ENCODE results near the gene CDCA4. TPM values are rescaled to one million over a fixed set of nuclear protein-coding genes. Genes with fewer than 3 reads are reported as not detected.

The CDCA4 gene
- total and polyA plus RNA-seq, 2 donors (not counting 3 experiments of a cell fraction or from before 2014, with no cell fraction given), result 29.9 to 44.5 TPM

GRCh38 chr14:104996032-104996431 is 24.9 kb downstream of the CDCA4 start:
- ChIA-PET POLR2A (interaction anchor here (0.6 kb wide), 1 partner anchor 32 kb away, joined by 4 read pairs; no protein-coding TSS in a partner anchor), CTCF (no interaction called here)
- no peak overlapping the region for H3K27ac ChIP-seq (ENCODE audit: insufficient read depth, low read depth, low read length)
- H3K9ac ChIP-seq (replicated peaks; ENCODE audit: extremely low read depth, insufficient read depth, low read length), result no peak overlapping the region
- H3K4me3 ChIP-seq (replicated peaks in 1 of 3; ENCODE audit: insufficient read depth in 1 of 3, low read depth in 1 of 3, low read length in 3 of 3), result no peak overlapping the region
- BruUV-seq (replicated peaks), result no TSS peak
- no peaks in the 10 kb centered on the region for H3K9me3 ChIP-seq (replicated peaks; ENCODE audit: control insufficient read depth, insufficient read depth, low read length)
- no peaks in the 10 kb centered on the region for H3K79me2 ChIP-seq (ENCODE audit: control insufficient read depth, insufficient read depth, low read length)
- intact Hi-C loops (cut with micrococcal nuclease) (no loop called here), dilution Hi-C loops (cut with MboI; ENCODE audit: extremely low pct_ligation_motif_present, low sequenced_read_pairs) (no loop called here)
- H3K36me3 ChIP-seq (ENCODE audit: control insufficient read depth in 2 of 2, extremely low read depth in 1 of 2, insufficient read depth in 2 of 2, low read length in 2 of 2), result peaks cover 0 to 2% of the 10 kb centered on the region in 2 experiments
- no peak overlapping the region for H3K4me2 ChIP-seq (ENCODE audit: insufficient read depth, low read length)
- H3K4me1 ChIP-seq (ENCODE audit: control insufficient read depth, extremely low read depth, insufficient read depth, low read length), result no peaks in the 10 kb centered on the region
- H3K27me3 ChIP-seq (ENCODE audit: control insufficient read depth in 2 of 2, insufficient read depth in 2 of 2, low read length in 2 of 2), result no peaks in the 10 kb centered on the region
- FAIRE-seq, result no peak
- no peak for DNase-seq (ENCODE audit: low read depth, low spot score)
- H2AFZ ChIP-seq (ENCODE audit: low read depth, low read length), result no peak overlapping the region
- no peaks in the 10 kb centered on the region for H3K9me1 ChIP-seq (replicated peaks; ENCODE audit: control insufficient read depth, extremely low read depth, insufficient read depth, low read length)
- no peak for TF ChIP-seq POLR2A (IDR thresholded peaks at IDR 0.05; ENCODE audit: low read depth, low read length)
- no peak for TF ChIP-seq FOS (IDR thresholded peaks at IDR 0.05; ENCODE audit: borderline replicate concordance, insufficient read depth, low read length)
- no peak for TF ChIP-seq MAX (IDR thresholded peaks at IDR 0.05; ENCODE audit: insufficient read depth, insufficient read length)
- TF ChIP-seq MYC (IDR thresholded peaks at IDR 0.05; ENCODE audit: low read depth, low read length), result no peak
- no peak for TF ChIP-seq POLR2AphosphoS5 (IDR thresholded peaks at IDR 0.05; ENCODE audit: insufficient read depth, low read depth, low read length)
- TF ChIP-seq JUN (IDR thresholded peaks at IDR 0.05; ENCODE audit: borderline replicate concordance, insufficient read depth, insufficient read length, low read depth), result no peak
- TF ChIP-seq GATA2 (IDR thresholded peaks at IDR 0.05; ENCODE audit: insufficient read depth, insufficient read length, low read depth, low read length), result no peak
- no peak for TF ChIP-seq EZH2 (IDR thresholded peaks at IDR 0.05; ENCODE audit: borderline replicate concordance, low read depth, low read length, severe bottlenecking)
- no peak for TF ChIP-seq CTCF (IDR thresholded peaks at IDR 0.05; ENCODE audit: extremely low read depth in 1 of 2, insufficient read depth in 1 of 2, low read depth in 1 of 2, low read length in 2 of 2)
- no peaks in the 10 kb centered on the region for H4K20me1 ChIP-seq (replicated peaks; ENCODE audit: control insufficient read depth, extremely low read depth, insufficient read depth, low read length)
